Measurements from ENCODE around the gene FTHL17.

DNA sequence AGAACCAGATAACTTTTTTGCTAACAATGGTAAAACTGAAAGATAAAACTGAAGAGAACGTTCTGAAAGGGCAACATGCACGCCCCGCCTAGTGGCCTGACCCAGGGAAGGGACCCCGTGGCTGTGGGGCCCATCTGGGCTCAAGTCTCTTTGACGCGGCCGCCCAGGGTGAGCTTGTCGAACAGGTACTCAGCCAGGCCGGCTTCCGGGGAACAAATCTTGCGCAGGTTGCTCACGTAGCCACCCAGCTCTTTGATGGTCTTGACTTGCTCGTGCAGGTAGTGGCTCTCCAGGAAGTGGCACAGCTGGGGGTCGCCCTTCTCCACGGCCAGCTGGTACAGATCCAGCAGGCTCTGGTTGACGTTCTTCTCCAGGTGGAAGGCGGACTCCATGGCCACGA lies 579 bp downstream of the FTHL17 start:
- no peak for TF ChIP-seq CTCF (IDR thresholded peaks at IDR 0.05)
- TF ChIP-seq ZFX (IDR thresholded peaks at IDR 0.05; ENCODE audit: borderline replicate concordance): no peak
